DOHH2 (cell line): ENCODE measurements around the gene PRKN.

Experiments used
- H3F3A ChIP-seq: fragments of 200-600 bp; sonication (generic), shearing (Covaris generic); 2 replicates; pipeline ENCODE4 v1.6.0; 2016; ENCODE audit warnings: antibody characterized with exemption, mild to moderate bottlenecking; ENCODE audit not compliant: control insufficient read depth, insufficient read depth
- H3K27ac ChIP-seq: fragments of 200-600 bp; sonication (generic); 2 replicates; pipeline ENCODE4 v1.5.1; 2014; ENCODE audit warnings: low read depth, mild to moderate bottlenecking, low read length, moderate library complexity
- H3K27me3 ChIP-seq: fragments of 200-600 bp; sonication (generic); 2 replicates; pipeline ENCODE4 v1.6.1; 2014; ENCODE audit warnings: mild to moderate bottlenecking, low read length, mixed read lengths; ENCODE audit not compliant: control insufficient read depth
- H3K36me3 ChIP-seq: fragments of 200-600 bp; sonication (generic); 2 replicates; pipeline ENCODE4 v1.6.1; 2014; ENCODE audit warnings: mild to moderate bottlenecking, low read length, moderate library complexity, mixed read lengths; ENCODE audit not compliant: control insufficient read depth
- H3K4me1 ChIP-seq: fragments of 200-600 bp; sonication (generic); 2 replicates; pipeline ENCODE4 v1.6.1; 2014; ENCODE audit warnings: mild to moderate bottlenecking, low read length, mixed read lengths; ENCODE audit not compliant: control insufficient read depth
- H3K4me2 ChIP-seq: fragments of 200-600 bp; sonication (generic); 2 replicates; pipeline ENCODE4 v1.6.0; 2014; ENCODE audit warnings: mild to moderate bottlenecking, low read length, moderate library complexity
- H3K4me3 ChIP-seq: fragments of 200-600 bp; sonication (generic); 2 replicates; pipeline ENCODE4 v1.5.1; 2014; ENCODE audit warnings: mild to moderate bottlenecking, low read length, mixed read lengths
- H3K79me2 ChIP-seq: fragments of 200-600 bp; sonication (generic); 2 replicates; pipeline ENCODE4 v1.6.1; 2014; ENCODE audit warnings: mild to moderate bottlenecking, low read length, mixed read lengths; ENCODE audit not compliant: control insufficient read depth
- H3K9me2 ChIP-seq: fragments of 200-600 bp; sonication (generic); replicated peaks from 2 replicates; pipeline ENCODE4 v1.6.1; 2014; ENCODE audit warnings: mild to moderate bottlenecking, low read length, mixed read lengths; ENCODE audit not compliant: control insufficient read depth
- H3K9me3 ChIP-seq: fragments of 200-600 bp; sonication (generic); 2 replicates; pipeline ENCODE4 v1.6.1; 2014; ENCODE audit warnings: antibody characterized with exemption, low read length, mixed read lengths; ENCODE audit not compliant: control insufficient read depth, insufficient read depth
- H4K20me1 ChIP-seq: fragments of 200-600 bp; sonication (generic); 2 replicates; pipeline ENCODE4 v1.6.0; 2014; ENCODE audit warnings: low read depth, mild to moderate bottlenecking, antibody characterized with exemption, low read length, moderate library complexity; ENCODE audit not compliant: control insufficient read depth, insufficient read depth
- CTCF ChIP-seq: fragments of 200-600 bp; sonication (generic); IDR thresholded peaks from one replicate; pipeline ENCODE4 v1.5.1; 2014; ENCODE audit warnings: antibody characterized with exemption, mild to moderate bottlenecking, low read depth, low read length; ENCODE audit not compliant: poor library complexity, severe bottlenecking
- EZH2phosphoT487 ChIP-seq: fragments of 200-600 bp; sonication (generic); IDR thresholded peaks from 2 replicates; pipeline ENCODE4 v1.6.1; 2017; ENCODE audit warnings: borderline replicate concordance, mild to moderate bottlenecking, antibody characterized with exemption, low read length, moderate library complexity, mixed read lengths

The PRKN gene

GRCh38 chr6:161446296-161446925 lies 1281.2 kb downstream of the PRKN start:
- Histone ChIP-seq H3K4me2 (no peak overlapping the region), H3K4me1 (no peaks in the 10 kb centered on the region), H4K20me1 (no peaks in the 10 kb centered on the region), H3F3A (no peaks in the 10 kb centered on the region), H3K4me3 (no peak overlapping the region), H3K27me3 (no peaks in the 10 kb centered on the region), H3K9me2 (no peaks in the 10 kb centered on the region), H3K36me3 (no peaks in the 10 kb centered on the region), H3K27ac (no peak overlapping the region), H3K79me2 (no peaks in the 10 kb centered on the region), H3K9me3 (no peaks in the 10 kb centered on the region)
- TF ChIP-seq EZH2phosphoT487 (no peak), CTCF (no peak)

GRCh38 chr6:161445021-161445799 lies 1282.4 kb downstream of the PRKN start:
- Histone ChIP-seq H3F3A (no peaks in the 10 kb centered on the region), H3K9me2 (no peaks in the 10 kb centered on the region), H4K20me1 (no peaks in the 10 kb centered on the region), H3K27me3 (no peaks in the 10 kb centered on the region), H3K4me2 (no peak overlapping the region), H3K79me2 (no peaks in the 10 kb centered on the region), H3K36me3 (no peaks in the 10 kb centered on the region), H3K4me1 (no peaks in the 10 kb centered on the region), H3K27ac (no peak overlapping the region), H3K4me3 (no peak overlapping the region), H3K9me3 (no peaks in the 10 kb centered on the region)
- TF ChIP-seq EZH2phosphoT487 (no peak), CTCF (no peak)

DNA sequence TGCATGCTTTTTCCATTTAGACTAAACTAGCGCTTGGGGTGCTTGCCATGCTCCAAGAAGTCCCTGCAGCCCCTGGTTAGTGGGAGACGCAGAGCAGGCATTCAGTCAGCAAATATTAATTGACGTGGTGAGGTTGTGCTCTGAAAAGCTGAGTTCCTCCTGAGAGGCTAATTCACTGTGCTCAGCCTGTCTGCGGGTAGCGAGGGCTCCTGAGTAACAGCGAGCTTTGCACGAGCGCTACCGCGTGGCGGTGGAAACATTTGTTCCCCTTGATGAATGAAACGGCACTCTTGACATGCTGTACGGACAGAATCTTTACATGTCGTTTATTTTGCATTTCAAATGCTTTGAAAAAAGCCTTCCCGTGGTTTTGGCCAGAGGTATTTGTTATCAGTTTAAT lies 1283.1 kb downstream of the PRKN start:
- Histone ChIP-seq H3K9me3 (no peaks in the 10 kb centered on the region), H3K79me2 (no peaks in the 10 kb centered on the region), H3K4me2 (no peak overlapping the region), H3F3A (no peaks in the 10 kb centered on the region), H4K20me1 (no peaks in the 10 kb centered on the region), H3K27me3 (no peaks in the 10 kb centered on the region), H3K4me1 (no peaks in the 10 kb centered on the region), H3K9me2 (no peaks in the 10 kb centered on the region), H3K4me3 (no peak overlapping the region), H3K27ac (no peak overlapping the region), H3K36me3 (no peaks in the 10 kb centered on the region)
- TF ChIP-seq CTCF (no peak), EZH2phosphoT487 (no peak)
